Activated B cell treated with CpG ODN at 0.5 μM for 24 hours (primary cell): Measurements from ENCODE around the gene NDUFB2. TPM values are rescaled to one million over a fixed set of nuclear protein-coding genes. Genes with fewer than 3 reads are reported as not detected.

ENCODE experiments used
- ATAC-seq: fragments of 200-7000 bp; cut with Tn5 transposase; one replicate; pipeline ENCODE4 v1.10.0; 2021; ENCODE audit warnings: low read depth, mild to moderate bottlenecking, moderate library complexity
- CTCF ChIA-PET: fragments of 350-600 bp; sonication (Branson Sonifier 250); formaldehyde crosslinking; loops from one replicate; lab custom pipeline; 2021; ENCODE audit warnings: antibody characterized with exemption; lab: Charles Lee
- POLR2A ChIA-PET: fragments of 350-600 bp; sonication (Branson Sonifier 250); formaldehyde crosslinking; loops from one replicate; lab custom pipeline; 2021; ENCODE audit warnings: antibody characterized with exemption; lab: Charles Lee
- DNase-seq: peaks from one replicate; pipeline ENCODE4 v3.0.0; 2022
- H3K27ac Mint-ChIP-seq: one replicate; pipeline ENCODE4 v1.8.0; 2020; ENCODE audit warnings: mixed read lengths
- H3K27me3 Mint-ChIP-seq: one replicate; pipeline ENCODE4 v1.8.0; 2021; ENCODE audit warnings: mixed read lengths
- H3K36me3 Mint-ChIP-seq: one replicate; pipeline ENCODE4 v1.8.0; 2021; ENCODE audit warnings: low read depth, mixed read lengths
- H3K4me1 Mint-ChIP-seq: one replicate; pipeline ENCODE4 v1.8.0; 2021; ENCODE audit warnings: mixed read lengths
- H3K4me3 Mint-ChIP-seq: one replicate; pipeline ENCODE4 v1.8.0; 2020; ENCODE audit warnings: mild to moderate bottlenecking, mixed read lengths
- H3K9me3 Mint-ChIP-seq: one replicate; pipeline ENCODE4 v1.8.0; 2020; ENCODE audit warnings: mixed read lengths
- intact Hi-C: fragments of 100-400 bp; cut with micrococcal nuclease; formaldehyde crosslinking; loops from one replicate; pipeline ENCODE4 v1.15.1; 2024
- total RNA-seq: library from RNA; stranded (reverse); gene quantifications from 2 replicates; pipeline ENCODE4 v1.2.3, GENCODE V29; 2022
- TF ChIP-seq, protein P1 (sequence below): fragments of 200-600 bp; IDR thresholded peaks from one replicate; pipeline ENCODE4 v1.8.0; 2022; ENCODE audit warnings: antibody characterized with exemption, mild to moderate bottlenecking

The NDUFB2 gene
- total RNA-seq, 1 donor from 2014 or later, result 140 TPM

DNA sequence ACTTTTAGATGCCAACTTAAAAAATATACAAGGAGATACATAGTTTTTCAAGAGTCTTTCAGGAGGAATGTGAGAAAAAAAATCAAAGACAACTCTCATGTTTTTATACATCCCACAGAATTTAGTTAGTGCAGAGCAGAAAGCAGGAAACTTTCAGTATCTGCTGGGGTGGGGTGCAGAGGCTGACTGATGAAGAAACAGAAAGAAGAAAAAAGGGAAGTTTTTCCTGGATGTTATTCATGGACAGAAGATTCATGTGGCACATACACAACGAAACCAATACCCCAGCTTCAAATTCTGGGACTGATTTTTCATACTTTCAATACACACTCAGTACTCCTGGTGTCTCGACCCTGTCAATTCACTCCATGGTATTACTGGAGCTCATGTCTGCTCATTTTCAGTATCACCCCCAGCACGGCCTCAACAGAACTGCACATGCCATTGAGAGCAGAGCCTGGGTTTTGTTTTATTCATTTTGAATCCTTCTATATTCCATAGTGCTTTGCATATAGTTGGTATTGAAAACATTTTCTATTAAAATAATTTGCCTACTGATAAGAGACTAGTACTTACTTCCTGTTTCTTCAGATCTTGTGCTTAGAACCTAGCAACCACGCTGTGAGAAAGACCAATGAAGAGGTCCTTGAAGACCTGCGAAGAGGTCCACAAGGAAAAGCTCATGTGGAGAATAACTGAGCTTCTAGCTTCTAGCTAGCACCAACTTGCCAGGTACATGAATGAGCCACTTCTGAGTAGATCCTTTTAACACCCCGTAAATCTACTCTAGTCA, 49.0 kb downstream of the NDUFB2 start:
- TF ChIP-seq, protein P1, sequence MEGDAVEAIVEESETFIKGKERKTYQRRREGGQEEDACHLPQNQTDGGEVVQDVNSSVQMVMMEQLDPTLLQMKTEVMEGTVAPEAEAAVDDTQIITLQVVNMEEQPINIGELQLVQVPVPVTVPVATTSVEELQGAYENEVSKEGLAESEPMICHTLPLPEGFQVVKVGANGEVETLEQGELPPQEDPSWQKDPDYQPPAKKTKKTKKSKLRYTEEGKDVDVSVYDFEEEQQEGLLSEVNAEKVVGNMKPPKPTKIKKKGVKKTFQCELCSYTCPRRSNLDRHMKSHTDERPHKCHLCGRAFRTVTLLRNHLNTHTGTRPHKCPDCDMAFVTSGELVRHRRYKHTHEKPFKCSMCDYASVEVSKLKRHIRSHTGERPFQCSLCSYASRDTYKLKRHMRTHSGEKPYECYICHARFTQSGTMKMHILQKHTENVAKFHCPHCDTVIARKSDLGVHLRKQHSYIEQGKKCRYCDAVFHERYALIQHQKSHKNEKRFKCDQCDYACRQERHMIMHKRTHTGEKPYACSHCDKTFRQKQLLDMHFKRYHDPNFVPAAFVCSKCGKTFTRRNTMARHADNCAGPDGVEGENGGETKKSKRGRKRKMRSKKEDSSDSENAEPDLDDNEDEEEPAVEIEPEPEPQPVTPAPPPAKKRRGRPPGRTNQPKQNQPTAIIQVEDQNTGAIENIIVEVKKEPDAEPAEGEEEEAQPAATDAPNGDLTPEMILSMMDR, result no peak
- H3K9me3 Mint-ChIP-seq, result no peaks in the 10 kb centered on the region
- H3K36me3 Mint-ChIP-seq, result peaks cover 60% of the 10 kb centered on the region
- ChIA-PET CTCF (no interaction called here), POLR2A (no interaction called here)
- H3K4me1 Mint-ChIP-seq, result peaks cover 12% of the 10 kb centered on the region
- H3K27me3 Mint-ChIP-seq, result no peaks in the 10 kb centered on the region
- DNase-seq (no peak), ATAC-seq (peak; percentile 45)
- no peak overlapping the region for H3K4me3 Mint-ChIP-seq
- intact Hi-C loops, result no loop called here
- H3K27ac Mint-ChIP-seq, result peak overlapping the region; percentile 31

DNA sequence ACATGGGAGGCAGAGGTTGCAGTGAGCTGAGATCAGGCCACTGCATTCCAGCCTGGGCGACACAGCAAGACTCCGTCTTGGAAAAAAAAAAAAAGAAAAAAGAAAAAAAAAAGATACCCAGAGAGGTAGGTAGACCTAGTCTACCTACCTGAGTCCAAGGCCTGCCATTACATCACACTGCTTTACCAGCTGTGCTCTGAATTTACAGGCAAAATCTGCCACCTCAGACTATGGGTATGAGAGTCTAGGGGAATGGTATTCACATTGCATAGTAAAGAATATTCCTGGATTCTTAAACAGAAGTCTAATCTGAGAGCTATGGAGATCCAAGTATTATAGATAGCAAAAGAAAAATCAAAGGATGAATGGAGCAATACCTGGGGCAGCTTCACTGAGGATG, 50.2 kb downstream of the NDUFB2 start:
- H3K4me3 Mint-ChIP-seq, result no peak overlapping the region
- ChIA-PET POLR2A (no interaction called here), CTCF (no interaction called here)
- DNase-seq (no peak), ATAC-seq (no peak)
- H3K27ac Mint-ChIP-seq, result no peak overlapping the region
- no peaks in the 10 kb centered on the region for H3K9me3 Mint-ChIP-seq
- H3K36me3 Mint-ChIP-seq, result peaks cover 59% of the 10 kb centered on the region
- H3K27me3 Mint-ChIP-seq, result no peaks in the 10 kb centered on the region
- intact Hi-C loops, result no loop called here
- H3K4me1 Mint-ChIP-seq, result peaks cover 12% of the 10 kb centered on the region
- TF ChIP-seq, protein P1, result no peak

DNA sequence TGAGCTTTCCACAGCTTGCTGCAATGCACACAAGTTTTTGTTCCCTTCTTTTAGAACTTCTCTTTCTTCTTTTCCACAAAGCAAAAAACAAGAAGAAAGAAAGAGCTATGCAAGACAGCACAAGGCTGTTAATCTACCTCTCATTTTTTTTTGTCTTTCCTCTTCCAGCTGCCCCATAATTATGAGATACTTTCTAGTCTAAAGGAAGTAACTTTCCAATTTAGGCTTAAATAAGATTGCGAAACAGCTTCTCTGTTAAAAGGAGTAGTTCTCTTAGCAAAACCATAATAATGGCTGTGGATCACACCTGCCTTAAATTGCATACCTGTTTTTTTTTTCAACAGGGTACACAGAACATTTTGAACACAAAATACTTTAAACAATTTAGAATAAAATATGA, 56.0 kb downstream of the NDUFB2 start:
- Mint-ChIP-seq H3K36me3 (peaks cover 68% of the 10 kb centered on the region), H3K27ac (no peak overlapping the region), H3K4me1 (no peaks in the 10 kb centered on the region), H3K4me3 (no peak overlapping the region), H3K27me3 (no peaks in the 10 kb centered on the region), H3K9me3 (no peaks in the 10 kb centered on the region)
- ChIA-PET CTCF (no interaction called here), POLR2A (no interaction called here)
- TF ChIP-seq, protein P1, result no peak
- ATAC-seq (no peak), DNase-seq (no peak)
- intact Hi-C loops, result no loop called here

DNA sequence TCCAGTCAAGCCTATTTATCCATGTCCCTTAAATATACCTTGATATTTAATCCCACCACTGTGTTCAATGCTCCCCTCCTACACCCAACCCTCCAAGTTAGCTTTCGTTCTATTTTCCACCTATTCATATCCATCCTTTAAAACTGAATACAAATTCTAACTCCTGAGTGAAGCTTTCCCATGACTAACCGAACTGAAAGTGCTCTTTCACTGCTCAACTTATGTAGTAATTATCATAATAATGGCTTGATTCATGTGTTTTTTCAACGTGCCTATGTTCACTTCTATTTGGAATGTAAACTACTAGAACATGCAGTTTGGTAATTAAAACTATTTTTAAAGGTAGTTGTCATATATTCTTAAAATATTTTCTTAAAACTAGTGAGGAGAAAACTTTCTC, 58.0 kb downstream of the NDUFB2 start:
- H3K9me3 Mint-ChIP-seq, result no peaks in the 10 kb centered on the region
- intact Hi-C loops, result no loop called here
- peaks cover 58% of the 10 kb centered on the region for H3K36me3 Mint-ChIP-seq
- H3K4me3 Mint-ChIP-seq, result no peak overlapping the region
- H3K4me1 Mint-ChIP-seq, result no peaks in the 10 kb centered on the region
- DNase-seq (no peak), ATAC-seq (no peak)
- no peak overlapping the region for H3K27ac Mint-ChIP-seq
- POLR2A ChIA-PET, result no interaction called here
- CTCF ChIA-PET, result no interaction called here
- H3K27me3 Mint-ChIP-seq, result no peaks in the 10 kb centered on the region
- TF ChIP-seq, protein P1, result no peak

Other genes starting within 250 kb of the NDUFB2 start
- gene MKRN1, start 217.2 kb upstream of the NDUFB2 start, total RNA-seq, result 94.3 and 99.9 TPM in 2 replicates
- not detected in 2 replicates for gene DENND2A, start 55.9 kb upstream of the NDUFB2 start, total RNA-seq
- gene ADCK2, start 23.8 kb upstream of the NDUFB2 start, total RNA-seq, result 17.6 and 19.1 TPM in 2 replicates
- gene BRAF, start 228.2 kb downstream of the NDUFB2 start, total RNA-seq, result 58.3 and 65.4 TPM in 2 replicates